ENCODE results near the gene IMMP1L. TPM values are rescaled to one million over a fixed set of nuclear protein-coding genes. Genes with fewer than 3 reads are reported as not detected.

Gene IMMP1L
- polyA plus RNA-seq, 2 of the 4 experiments (the other 2 are of a cell fraction): 96.5 to 135 TPM

GRCh38 chr11:31492320-31492913 is 17.0 kb downstream of the IMMP1L start:
- no peak for FAIRE-seq
- no peak for DNase-seq (ENCODE audit: low read depth in 1 of 2, low spot score in 1 of 2)
- Histone ChIP-seq H3K4me1 (no peaks in the 10 kb centered on the region), H3K4me3 (no peak overlapping the region), H3K9me3 (no peaks in the 10 kb centered on the region), H3K27ac (no peak overlapping the region), H3K4me2 (no peak overlapping the region)
- ATAC-seq: no peak
- CTCF ChIA-PET: interaction anchor here (2.7 kb wide), 1 partner anchor 378 kb away, joined by 16 read pairs; no protein-coding TSS in a partner anchor
- TF ChIP-seq MAX (IDR thresholded peaks at IDR 0.05) (no peak), GATA3 (IDR thresholded peaks at IDR 0.05; ENCODE audit: borderline replicate concordance) (no peak), CHD4 (IDR thresholded peaks at IDR 0.05; ENCODE audit: borderline replicate concordance) (no peak), SMC3 (IDR thresholded peaks at IDR 0.05) (no peak), MAZ (IDR thresholded peaks at IDR 0.05; ENCODE audit: borderline replicate concordance, low read depth, low read length) (no peak), ZSCAN20 (CRISPR knock-in tag; IDR thresholded peaks at IDR 0.05) (no peak), FOXS1 (CRISPR knock-in tag; IDR thresholded peaks at IDR 0.05) (no peak), EHF (CRISPR knock-in tag; IDR thresholded peaks at IDR 0.05) (no peak), JUN (IDR thresholded peaks at IDR 0.05) (no peak), ZFP36 (IDR thresholded peaks at IDR 0.05; ENCODE audit: borderline replicate concordance, partially characterized antibody) (no peak), HOXB13 (CRISPR knock-in tag; IDR thresholded peaks at IDR 0.05; ENCODE audit: low read depth) (no peak), HDAC2 (IDR thresholded peaks at IDR 0.05) (no peak), FOSL2 (IDR thresholded peaks at IDR 0.05) (no peak), FOSL2 (CRISPR knock-in tag; IDR thresholded peaks at IDR 0.05) (no peak), CBX2 (IDR thresholded peaks at IDR 0.05; ENCODE audit: borderline replicate concordance, low read depth) (no peak), PHF8 (IDR thresholded peaks at IDR 0.05; ENCODE audit: borderline replicate concordance, low read depth) (no peak), HES2 (IDR thresholded peaks at IDR 0.05) (no peak), TP53 (CRISPR knock-in tag; IDR thresholded peaks at IDR 0.05) (no peak), KDM5A (IDR thresholded peaks at IDR 0.05) (no peak)
- POLR2A ChIA-PET: no interaction called here
- WGBS (ENCODE audit: missing lambda C conversion rate): 93% methylated on average over 2 of the region's 2 CpGs

- no peak for FAIRE-seq
Observed at GRCh38 chr11:31487848-31488247, 21.6 kb downstream of the IMMP1L start.

More at GRCh38 chr11:31487848-31488247, 21.6 kb downstream of the IMMP1L start:
- H3K4me3 ChIP-seq: no peak overlapping the region
- peak; percentile 73 to 75 for ATAC-seq
- no peak for TF ChIP-seq REST (IDR thresholded peaks at IDR 0.05)
- TF ChIP-seq RAD21 (conservative IDR thresholded peaks at IDR 0.05 in 1 of 2, IDR thresholded peaks at IDR 0.05 in 1 of 2): peak; percentile 64 to 68
- TF ChIP-seq MAFK (IDR thresholded peaks at IDR 0.05; ENCODE audit: partially characterized antibody): peak; percentile 67
- peak; percentile 63 for TF ChIP-seq CTCF (IDR thresholded peaks at IDR 0.05)
- TF ChIP-seq KDM1A (IDR thresholded peaks at IDR 0.05; ENCODE audit: low read depth): no peak
- TF ChIP-seq SMC3 (IDR thresholded peaks at IDR 0.05): peak; percentile 54
- TF ChIP-seq GATA3 (IDR thresholded peaks at IDR 0.05; ENCODE audit: borderline replicate concordance): no peak
- H3K4me2 ChIP-seq: no peak overlapping the region
- no peak overlapping the region for H3K27ac ChIP-seq
- WGBS (ENCODE audit: missing lambda C conversion rate): 28% methylated on average over 1 of the region's 1 CpG
- no peaks in the 10 kb centered on the region for H3K4me1 ChIP-seq
- POLR2A ChIA-PET: no interaction called here
- peak in 1 of 2 experiments; percentile 68 for DNase-seq (ENCODE audit: low read depth in 1 of 2, low spot score in 1 of 2)
- H3K9me3 ChIP-seq: no peaks in the 10 kb centered on the region
- CTCF ChIA-PET: interaction anchor here (0.8 to 2.6 kb wide), 4 partner anchors 174 to 519 kb away, joined by 3 to 17 read pairs (median 5); no protein-coding TSS in a partner anchor

Measured in A549 (cell line).